GM19324 (cell line): ENCODE measurements around the gene NLK.
"Not testable (repeated sequence)": the region's sequence is repeated elsewhere in the genome, so short reads cannot be mapped to it uniquely, and the experiment has no call there.

Source experiments
- ATAC-seq: cut with Tn5 transposase; IDR thresholded peaks from one replicate; pipeline ENCODE4 v1.9.1; 2021; ENCODE audit warnings: mild to moderate bottlenecking, moderate library complexity; ENCODE audit not compliant: unreplicated experiment, low FRiP score

NLK gene

GRCh38 chr17:28187931-28188330 lies 145.5 kb downstream of the NLK start:
- ATAC-seq: no peak

DNA sequence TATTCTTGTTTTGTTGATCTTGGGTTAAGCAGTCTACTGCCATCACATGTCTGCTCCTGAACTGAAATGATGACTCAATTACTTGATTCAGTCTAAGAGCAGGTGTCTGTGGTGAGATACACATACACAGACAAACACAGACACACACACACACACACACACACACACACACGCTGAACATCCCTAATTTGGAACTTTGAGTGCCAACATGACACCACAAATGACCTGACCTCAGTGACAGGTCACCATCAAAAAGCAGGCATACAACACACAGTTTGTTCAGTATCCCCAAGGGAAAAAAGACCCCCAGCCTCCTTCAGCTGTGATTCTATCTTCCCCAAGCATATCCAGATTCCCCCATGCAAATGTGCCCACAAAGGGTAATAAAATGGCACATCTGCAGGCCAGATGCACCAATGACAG lies 146.4 kb downstream of the NLK start:
- no peak for ATAC-seq

DNA sequence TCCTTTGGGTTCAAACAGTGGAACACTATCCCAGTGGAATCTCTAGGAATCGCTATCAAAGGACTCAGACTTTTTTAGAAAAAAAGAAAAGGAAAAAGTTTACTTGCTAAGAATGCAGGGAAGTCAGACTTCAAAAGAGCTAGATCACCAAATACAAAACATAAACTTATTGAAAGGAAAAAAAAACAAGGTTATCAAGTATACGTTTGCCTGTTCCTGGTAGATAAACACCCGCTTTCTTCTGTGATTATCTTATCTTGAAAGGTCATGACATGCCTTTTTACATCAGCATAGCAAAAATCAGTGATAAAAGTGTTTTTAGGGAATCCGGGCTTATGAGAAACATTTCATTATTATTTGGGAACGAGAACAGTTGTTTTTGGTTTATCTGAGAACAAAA lies 147.2 kb downstream of the NLK start:
- ATAC-seq: no peak

DNA sequence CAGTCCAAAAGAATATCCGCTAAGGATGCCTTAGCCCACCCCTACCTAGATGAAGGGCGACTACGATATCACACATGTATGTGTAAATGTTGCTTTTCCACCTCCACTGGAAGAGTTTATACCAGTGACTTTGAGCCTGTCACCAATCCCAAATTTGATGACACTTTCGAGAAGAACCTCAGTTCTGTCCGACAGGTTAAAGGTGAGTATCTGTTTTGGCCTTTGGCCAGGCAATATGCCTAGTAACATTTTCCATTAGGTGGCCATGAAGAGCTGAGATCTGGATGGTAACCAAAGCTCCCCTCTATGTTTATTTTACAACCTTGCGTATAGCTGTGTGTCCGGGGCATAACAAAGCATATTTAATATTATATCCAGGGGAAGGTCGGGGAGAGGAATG lies 148.5 kb downstream of the NLK start:
- no peak for ATAC-seq

DNA sequence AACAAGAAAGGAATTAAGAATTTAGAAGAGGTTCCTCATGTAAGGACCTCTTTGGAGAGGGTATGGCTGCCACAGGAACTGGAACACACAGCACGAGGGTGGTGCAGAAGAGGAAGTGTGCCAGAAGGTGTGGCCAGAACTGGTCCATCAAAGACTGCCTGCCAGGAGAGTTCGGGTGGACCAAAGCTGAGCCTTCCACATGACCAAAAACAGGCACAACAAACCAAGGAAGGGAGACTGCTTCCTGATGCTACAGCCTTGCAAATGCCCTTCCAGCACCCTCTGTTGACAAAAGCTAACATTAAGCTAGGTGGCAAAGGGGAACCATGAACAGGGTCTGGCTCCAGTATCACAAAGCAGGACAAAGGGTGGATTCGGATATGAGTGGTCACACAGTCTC lies 150.8 kb downstream of the NLK start:
- no peak for ATAC-seq

GRCh38 chr17:28194382-28194781 lies 151.9 kb downstream of the NLK start:
- no peak for ATAC-seq

GRCh38 chr17:28196636-28197035 lies 154.2 kb downstream of the NLK start:
- no peak for ATAC-seq

DNA sequence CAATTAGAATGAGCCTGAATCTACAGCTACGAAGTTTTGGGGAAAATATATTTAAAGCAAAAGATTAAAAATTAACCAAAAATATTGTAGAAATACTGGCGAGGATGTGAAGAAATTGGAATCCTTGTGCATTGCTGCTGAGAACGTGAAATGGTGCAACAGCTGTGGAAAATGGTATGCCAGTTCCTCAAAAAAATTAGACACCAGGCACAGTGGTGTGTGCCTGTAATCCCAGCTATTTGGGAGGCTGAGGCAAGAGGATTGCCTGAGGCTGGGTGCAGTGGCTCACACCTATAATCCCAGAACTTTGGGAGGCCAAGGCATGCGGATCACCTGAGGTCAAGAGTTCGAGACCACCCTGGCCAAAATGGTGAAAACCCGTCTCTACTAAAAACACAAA lies 156.6 kb downstream of the NLK start:
- no peak for ATAC-seq

GRCh38 chr17:28199728-28200127 lies 157.3 kb downstream of the NLK start:
- no peak for ATAC-seq

DNA sequence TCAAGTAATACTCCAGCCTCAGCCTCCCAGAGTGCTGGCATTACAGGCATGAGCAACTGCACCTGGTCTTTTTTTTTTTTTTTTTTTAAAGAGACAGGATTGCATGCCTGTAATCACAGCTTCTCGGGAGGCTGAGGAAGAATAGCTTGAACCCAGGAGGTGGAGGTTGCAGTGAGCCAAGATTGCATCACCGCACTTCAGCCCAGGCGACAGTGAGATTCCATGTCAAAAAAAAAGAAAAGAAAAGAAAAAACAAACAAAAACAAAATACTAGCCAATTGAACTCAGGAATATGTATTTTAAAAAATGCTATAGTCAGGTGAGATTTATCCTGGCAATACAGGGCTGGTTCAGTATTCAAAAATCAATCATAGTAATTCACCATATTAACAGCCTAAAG lies 158.8 kb downstream of the NLK start:
- ATAC-seq: no peak

- ATAC-seq: no peak
Observed at GRCh38 chr17:28204244-28204643, 161.8 kb downstream of the NLK start.

DNA sequence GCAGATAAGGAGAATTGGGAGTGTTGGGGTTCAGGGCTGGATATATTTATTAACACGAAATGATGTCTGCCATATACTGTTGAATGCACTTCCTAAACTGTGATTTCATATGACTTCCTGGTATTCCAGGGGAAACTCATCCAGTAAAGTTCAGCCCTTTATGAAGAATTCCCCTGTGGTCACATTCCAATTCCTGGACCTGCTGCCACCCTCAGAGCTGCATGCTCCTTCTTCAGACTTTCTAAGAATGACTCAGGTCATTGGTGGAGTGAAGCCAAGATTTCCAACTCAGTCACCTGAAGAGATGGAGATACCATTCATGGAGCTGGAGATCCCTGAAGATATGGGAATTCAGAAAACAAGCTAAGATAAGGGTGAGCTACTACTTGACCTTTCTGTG lies 162.3 kb downstream of the NLK start:
- no peak for ATAC-seq

DNA sequence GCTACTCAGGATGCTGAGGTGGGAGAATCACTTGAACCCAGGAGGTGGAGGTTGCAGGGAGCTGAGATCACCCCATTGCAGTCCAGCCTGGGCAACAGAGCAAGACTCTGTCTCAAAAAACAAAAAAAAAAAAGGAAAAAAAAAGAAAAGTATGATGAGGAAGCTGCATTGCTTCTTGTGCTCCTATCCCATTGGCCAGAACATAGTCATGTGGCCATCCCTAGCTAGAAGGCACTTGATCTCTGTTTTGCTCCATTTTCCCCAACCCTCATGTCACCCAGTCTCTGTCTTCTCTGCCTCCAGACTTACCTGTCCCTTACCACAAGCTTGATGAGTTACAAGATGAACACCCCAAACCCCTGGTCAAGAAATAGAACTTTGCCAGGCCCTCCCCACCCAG lies 163.8 kb downstream of the NLK start:
- no peak for ATAC-seq

GRCh38 chr17:28211811-28212210 lies 169.3 kb downstream of the NLK start:
- no peak for ATAC-seq

GRCh38 chr17:28213578-28213977 lies 171.1 kb downstream of the NLK start:
- not testable (repeated sequence) for ATAC-seq

DNA sequence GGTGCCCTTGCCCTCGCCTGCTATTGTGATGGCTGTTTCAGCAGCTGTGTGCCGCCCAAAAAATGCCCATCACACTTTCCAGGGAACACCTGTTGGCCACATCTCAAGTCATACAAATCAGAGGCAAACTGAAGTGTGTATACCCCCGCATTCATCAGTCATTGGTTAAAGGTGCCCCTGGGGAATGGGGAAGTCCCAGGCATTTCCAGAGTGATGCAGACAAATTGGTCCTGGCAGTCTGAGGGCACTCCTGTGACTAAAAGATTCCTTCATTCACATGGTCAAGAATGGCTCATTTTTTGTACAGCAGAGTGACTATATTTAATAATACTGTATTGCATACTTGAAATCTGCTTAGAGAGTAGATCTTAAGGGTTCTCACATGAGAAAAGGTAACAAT lies 173.6 kb downstream of the NLK start:
- ATAC-seq: no peak

DNA sequence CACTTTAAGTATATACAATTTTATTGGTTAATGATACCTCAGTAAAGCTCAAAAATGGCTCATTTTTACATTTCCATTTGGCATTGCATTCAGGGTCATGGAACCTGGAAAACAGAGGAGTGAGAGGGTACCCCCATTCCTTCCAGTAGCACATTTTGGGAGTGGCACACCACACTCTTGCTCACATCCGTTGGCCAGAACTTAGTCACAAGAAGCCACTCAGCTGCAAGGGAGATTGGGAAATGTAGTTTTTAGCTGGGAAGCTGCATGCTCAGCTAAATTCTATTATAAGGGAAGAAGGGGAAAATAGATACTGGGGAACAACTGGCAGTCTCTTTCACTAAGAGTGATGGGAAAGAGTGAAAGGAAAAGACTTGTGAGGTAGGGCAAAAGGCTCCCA lies 174.1 kb downstream of the NLK start:
- no peak for ATAC-seq

- no peak for ATAC-seq
Observed at GRCh38 chr17:28219771-28220170, 177.3 kb downstream of the NLK start.

GRCh38 chr17:28221751-28222414 lies 179.4 kb downstream of the NLK start:
- no peak for ATAC-seq

GRCh38 chr17:28225271-28225670 lies 182.8 kb downstream of the NLK start:
- ATAC-seq: no peak

DNA sequence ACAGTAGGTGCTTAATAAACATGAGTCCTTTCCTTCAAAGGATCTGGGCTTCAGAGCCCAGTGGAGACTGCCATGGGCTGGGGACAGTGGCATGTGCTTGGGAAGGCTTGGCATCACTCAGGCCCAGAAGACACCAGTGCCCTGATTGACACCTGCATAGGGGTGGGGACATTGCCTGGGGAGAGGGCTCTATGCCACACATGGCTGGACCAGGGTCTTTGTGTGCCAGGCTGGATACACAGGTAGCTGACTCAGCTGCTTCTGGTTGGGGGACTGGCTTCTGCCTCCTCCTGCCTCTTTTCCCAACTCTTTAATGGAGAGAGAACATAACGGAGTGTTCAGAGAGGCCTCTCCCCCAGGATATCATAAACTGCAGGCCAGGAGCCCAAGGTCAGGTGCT lies 183.4 kb downstream of the NLK start:
- ATAC-seq: no peak

GRCh38 chr17:28226563-28227315 lies 184.3 kb downstream of the NLK start:
- ATAC-seq: no peak
